Measurements from ENCODE around the gene RPL21.

DNA sequence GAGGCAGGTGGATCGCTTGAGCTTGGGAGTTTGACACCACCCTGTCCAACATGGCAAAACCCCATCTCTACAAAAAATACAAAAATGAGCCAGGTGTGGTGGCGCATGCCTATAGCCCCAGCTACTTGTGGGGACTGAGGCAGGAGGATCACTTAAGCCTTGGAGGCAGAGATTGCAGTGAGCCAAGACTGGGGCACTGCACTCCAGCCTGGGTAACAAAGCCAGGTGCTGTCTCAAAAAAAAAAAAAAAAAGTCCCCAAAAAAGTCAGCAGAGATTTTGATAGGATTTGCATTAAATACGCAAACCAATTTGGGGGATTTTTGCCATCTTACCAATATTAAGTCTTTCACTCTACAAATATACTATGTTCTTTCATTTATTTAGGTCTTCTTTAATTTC lies 21.7 kb upstream of the RPL21 start:
- TF ChIP-seq, protein P1, sequence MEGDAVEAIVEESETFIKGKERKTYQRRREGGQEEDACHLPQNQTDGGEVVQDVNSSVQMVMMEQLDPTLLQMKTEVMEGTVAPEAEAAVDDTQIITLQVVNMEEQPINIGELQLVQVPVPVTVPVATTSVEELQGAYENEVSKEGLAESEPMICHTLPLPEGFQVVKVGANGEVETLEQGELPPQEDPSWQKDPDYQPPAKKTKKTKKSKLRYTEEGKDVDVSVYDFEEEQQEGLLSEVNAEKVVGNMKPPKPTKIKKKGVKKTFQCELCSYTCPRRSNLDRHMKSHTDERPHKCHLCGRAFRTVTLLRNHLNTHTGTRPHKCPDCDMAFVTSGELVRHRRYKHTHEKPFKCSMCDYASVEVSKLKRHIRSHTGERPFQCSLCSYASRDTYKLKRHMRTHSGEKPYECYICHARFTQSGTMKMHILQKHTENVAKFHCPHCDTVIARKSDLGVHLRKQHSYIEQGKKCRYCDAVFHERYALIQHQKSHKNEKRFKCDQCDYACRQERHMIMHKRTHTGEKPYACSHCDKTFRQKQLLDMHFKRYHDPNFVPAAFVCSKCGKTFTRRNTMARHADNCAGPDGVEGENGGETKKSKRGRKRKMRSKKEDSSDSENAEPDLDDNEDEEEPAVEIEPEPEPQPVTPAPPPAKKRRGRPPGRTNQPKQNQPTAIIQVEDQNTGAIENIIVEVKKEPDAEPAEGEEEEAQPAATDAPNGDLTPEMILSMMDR (tag by site-specific recombination; IDR thresholded peaks at IDR 0.05): no peak
- no peak for TF ChIP-seq ZNF292 (tag by site-specific recombination; IDR thresholded peaks at IDR 0.05; ENCODE audit: borderline replicate concordance, low read depth)
- no peak for TF ChIP-seq TCF7L2 (IDR thresholded peaks at IDR 0.05; ENCODE audit: borderline replicate concordance, low read depth, low read length)
- TF ChIP-seq REPIN1 (tag by site-specific recombination; IDR thresholded peaks at IDR 0.05; ENCODE audit: low read depth): no peak
- TF ChIP-seq, protein P2, sequence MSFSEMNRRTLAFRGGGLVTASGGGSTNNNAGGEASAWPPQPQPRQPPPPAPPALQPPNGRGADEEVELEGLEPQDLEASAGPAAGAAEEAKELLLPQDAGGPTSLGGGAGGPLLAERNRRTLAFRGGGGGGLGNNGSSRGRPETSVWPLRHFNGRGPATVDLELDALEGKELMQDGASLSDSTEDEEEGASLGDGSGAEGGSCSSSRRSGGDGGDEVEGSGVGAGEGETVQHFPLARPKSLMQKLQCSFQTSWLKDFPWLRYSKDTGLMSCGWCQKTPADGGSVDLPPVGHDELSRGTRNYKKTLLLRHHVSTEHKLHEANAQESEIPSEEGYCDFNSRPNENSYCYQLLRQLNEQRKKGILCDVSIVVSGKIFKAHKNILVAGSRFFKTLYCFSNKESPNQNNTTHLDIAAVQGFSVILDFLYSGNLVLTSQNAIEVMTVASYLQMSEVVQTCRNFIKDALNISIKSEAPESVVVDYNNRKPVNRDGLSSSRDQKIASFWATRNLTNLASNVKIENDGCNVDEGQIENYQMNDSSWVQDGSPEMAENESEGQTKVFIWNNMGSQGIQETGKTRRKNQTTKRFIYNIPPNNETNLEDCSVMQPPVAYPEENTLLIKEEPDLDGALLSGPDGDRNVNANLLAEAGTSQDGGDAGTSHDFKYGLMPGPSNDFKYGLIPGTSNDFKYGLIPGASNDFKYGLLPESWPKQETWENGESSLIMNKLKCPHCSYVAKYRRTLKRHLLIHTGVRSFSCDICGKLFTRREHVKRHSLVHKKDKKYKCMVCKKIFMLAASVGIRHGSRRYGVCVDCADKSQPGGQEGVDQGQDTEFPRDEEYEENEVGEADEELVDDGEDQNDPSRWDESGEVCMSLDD (tag by site-specific recombination; IDR thresholded peaks at IDR 0.05): no peak
- TF ChIP-seq, protein P3, sequence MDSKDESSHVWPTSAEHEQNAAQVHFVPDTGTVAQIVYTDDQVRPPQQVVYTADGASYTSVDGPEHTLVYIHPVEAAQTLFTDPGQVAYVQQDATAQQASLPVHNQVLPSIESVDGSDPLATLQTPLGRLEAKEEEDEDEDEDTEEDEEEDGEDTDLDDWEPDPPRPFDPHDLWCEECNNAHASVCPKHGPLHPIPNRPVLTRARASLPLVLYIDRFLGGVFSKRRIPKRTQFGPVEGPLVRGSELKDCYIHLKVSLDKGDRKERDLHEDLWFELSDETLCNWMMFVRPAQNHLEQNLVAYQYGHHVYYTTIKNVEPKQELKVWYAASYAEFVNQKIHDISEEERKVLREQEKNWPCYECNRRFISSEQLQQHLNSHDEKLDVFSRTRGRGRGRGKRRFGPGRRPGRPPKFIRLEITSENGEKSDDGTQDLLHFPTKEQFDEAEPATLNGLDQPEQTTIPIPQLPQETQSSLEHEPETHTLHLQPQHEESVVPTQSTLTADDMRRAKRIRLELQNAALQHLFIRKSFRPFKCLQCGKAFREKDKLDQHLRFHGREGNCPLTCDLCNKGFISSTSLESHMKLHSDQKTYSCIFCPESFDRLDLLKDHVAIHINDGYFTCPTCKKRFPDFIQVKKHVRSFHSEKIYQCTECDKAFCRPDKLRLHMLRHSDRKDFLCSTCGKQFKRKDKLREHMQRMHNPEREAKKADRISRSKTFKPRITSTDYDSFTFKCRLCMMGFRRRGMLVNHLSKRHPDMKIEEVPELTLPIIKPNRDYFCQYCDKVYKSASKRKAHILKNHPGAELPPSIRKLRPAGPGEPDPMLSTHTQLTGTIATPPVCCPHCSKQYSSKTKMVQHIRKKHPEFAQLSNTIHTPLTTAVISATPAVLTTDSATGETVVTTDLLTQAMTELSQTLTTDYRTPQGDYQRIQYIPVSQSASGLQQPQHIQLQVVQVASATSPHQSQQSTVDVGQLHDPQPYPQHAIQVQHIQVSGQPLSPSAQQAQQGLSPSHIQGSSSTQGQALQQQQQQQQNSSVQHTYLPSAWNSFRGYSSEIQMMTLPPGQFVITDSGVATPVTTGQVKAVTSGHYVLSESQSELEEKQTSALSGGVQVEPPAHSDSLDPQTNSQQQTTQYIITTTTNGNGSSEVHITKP (tag by site-specific recombination; IDR thresholded peaks at IDR 0.05): no peak
- TF ChIP-seq ZNF175 (tag by site-specific recombination; IDR thresholded peaks at IDR 0.05): no peak
- no peak for TF ChIP-seq GLIS2 (tag by site-specific recombination; IDR thresholded peaks at IDR 0.05)
- no peak for TF ChIP-seq ZNF843 (tag by site-specific recombination; IDR thresholded peaks at IDR 0.05)
- no peak for TF ChIP-seq ZNF394 (tag by site-specific recombination; IDR thresholded peaks at IDR 0.05; ENCODE audit: borderline replicate concordance)
- TF ChIP-seq YY1 (tag by site-specific recombination; IDR thresholded peaks at IDR 0.05): no peak
